H1 (cell line): ENCODE results near the gene DTL. TPM values are rescaled to one million over a fixed set of nuclear protein-coding genes. Genes with fewer than 3 reads are reported as not detected.

Source experiments
- SIN3A ChIP-seq, 2 experiments: IDR thresholded peaks in 1 of 2; conservative IDR thresholded peaks in 1 of 2; 2 replicates each; pipeline ENCODE4 v1.6.1; 2011 to 2012; ENCODE audit warnings: low read length in 2 of 2, improper control_type of control experiment in 1 of 2, low read depth in 1 of 2, mild to moderate bottlenecking in 1 of 2
- SP1 ChIP-seq: IDR thresholded peaks from 2 replicates; pipeline ENCODE4 v1.6.1; 2011; ENCODE audit warnings: low read depth, low read length
- SUZ12 ChIP-seq: fragments of 200-600 bp; sonication (generic); IDR thresholded peaks from 2 replicates; pipeline ENCODE4 v1.6.1; 2012; ENCODE audit warnings: mild to moderate bottlenecking, inconsistent platforms, low read length, moderate library complexity, mixed read lengths
- polyA plus RNA-seq, 7 experiments: library from polyadenylated mRNA; depleted of rRNA in 3 of 7; stranded (reverse) in 5 of 7; unstranded in 2 of 7; fragments of >200 nt in 5 of 7; fragments of 200-250 nt in 2 of 7; gene quantifications; 1 replicate in 5 of 7; 2 replicates in 1 of 7; 4 replicates in 1 of 7; pipeline versions ENCODE4 v1.2.1 to v1.2.3, GENCODE V29; 2011 to 2013; ENCODE audit warnings: missing spikeins in 2 of 7, mixed read lengths in 2 of 7
- total RNA-seq: library from RNA; stranded (reverse); fragmentation: NEBNext Ultra II Directional; extraction: Animal tissue kit (Norgen Biotek cat#: 25700); gene quantifications from 2 replicates; pipeline ENCODE4 v1.2.1, GENCODE V29; 2021

The DTL gene
- total and polyA plus RNA-seq, 2 of the 8 experiments (the other 6 are each of a cell fraction or from before 2014, with no cell fraction given): 36.0 to 46.9 TPM

- TF ChIP-seq SP1 (no peak), SIN3A (conservative IDR thresholded peaks at IDR 0.05 in 1 of 2, IDR thresholded peaks at IDR 0.05 in 1 of 2; ENCODE audit: low read depth in 1 of 2, low read length in 2 of 2) (no peak), SUZ12 (no peak)
Observed at GRCh38 chr1:212091438-212092121, 56.0 kb downstream of the DTL start (continued).
